ENCODE data around the gene ST14.
"Not testable (repeated sequence)": the region's sequence is repeated elsewhere in the genome, so short reads cannot be mapped to it uniquely, and the experiment has no call there.

DNA sequence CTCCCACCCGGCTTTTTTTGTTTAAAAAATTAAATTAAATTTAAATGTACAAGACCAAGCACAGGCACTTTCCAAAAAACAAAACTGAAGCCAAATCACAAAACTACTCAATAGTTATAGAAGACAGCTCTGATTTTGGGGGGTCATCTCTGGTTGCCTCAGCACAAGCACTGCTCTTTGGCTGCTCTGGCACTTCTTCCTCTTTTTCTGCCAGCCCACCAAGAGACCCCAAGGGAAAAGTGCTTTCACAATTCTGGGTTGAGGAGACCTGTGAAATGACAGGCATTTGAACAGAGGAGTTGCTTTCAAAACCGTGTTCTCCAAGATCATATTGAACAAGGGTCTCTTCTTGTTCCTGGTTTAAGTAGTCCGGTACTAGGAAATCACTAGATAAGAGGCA is 74.3 kb downstream of the ST14 start:
- TF ChIP-seq JUN (IDR thresholded peaks at IDR 0.05; ENCODE audit: borderline replicate concordance, insufficient read depth, insufficient read length, low read depth), result not testable (repeated sequence)
- TF ChIP-seq, protein P1, sequence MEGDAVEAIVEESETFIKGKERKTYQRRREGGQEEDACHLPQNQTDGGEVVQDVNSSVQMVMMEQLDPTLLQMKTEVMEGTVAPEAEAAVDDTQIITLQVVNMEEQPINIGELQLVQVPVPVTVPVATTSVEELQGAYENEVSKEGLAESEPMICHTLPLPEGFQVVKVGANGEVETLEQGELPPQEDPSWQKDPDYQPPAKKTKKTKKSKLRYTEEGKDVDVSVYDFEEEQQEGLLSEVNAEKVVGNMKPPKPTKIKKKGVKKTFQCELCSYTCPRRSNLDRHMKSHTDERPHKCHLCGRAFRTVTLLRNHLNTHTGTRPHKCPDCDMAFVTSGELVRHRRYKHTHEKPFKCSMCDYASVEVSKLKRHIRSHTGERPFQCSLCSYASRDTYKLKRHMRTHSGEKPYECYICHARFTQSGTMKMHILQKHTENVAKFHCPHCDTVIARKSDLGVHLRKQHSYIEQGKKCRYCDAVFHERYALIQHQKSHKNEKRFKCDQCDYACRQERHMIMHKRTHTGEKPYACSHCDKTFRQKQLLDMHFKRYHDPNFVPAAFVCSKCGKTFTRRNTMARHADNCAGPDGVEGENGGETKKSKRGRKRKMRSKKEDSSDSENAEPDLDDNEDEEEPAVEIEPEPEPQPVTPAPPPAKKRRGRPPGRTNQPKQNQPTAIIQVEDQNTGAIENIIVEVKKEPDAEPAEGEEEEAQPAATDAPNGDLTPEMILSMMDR (IDR thresholded peaks at IDR 0.05; ENCODE audit: extremely low read depth in 1 of 2, insufficient read depth in 1 of 2, low read depth in 1 of 2, low read length in 2 of 2), result not testable (repeated sequence)
